Parathyroid adenoma (tissue), 2 donors: ENCODE measurements around the gene CLCA4.

Source experiments
- H2AFZ ChIP-seq: fragments of 300-600 bp; sonication (generic); one replicate; pipeline ENCODE4 v1.7.0; 2017; ENCODE audit warnings: antibody characterized with exemption, mild to moderate bottlenecking
- H3K27ac ChIP-seq: fragments of 300-600 bp; sonication (generic); one replicate; pipeline ENCODE4 v1.7.0; 2017
- H3K27me3 ChIP-seq: fragments of 300-600 bp; sonication (generic); one replicate; pipeline ENCODE4 v1.7.0; 2017; ENCODE audit warnings: low read length; ENCODE audit not compliant: control insufficient read depth, insufficient read depth
- H3K36me3 ChIP-seq: fragments of 300-600 bp; sonication (generic); one replicate; pipeline ENCODE4 v1.7.0; 2017; ENCODE audit warnings: low read length; ENCODE audit not compliant: control insufficient read depth, insufficient read depth
- H3K4me1 ChIP-seq: fragments of 300-600 bp; sonication (generic); one replicate; pipeline ENCODE4 v1.7.0; 2017; ENCODE audit warnings: control low read depth
- H3K4me2 ChIP-seq: fragments of 300-600 bp; sonication (generic); one replicate; pipeline ENCODE4 v1.7.0; 2017; ENCODE audit warnings: low read length
- H3K4me3 ChIP-seq: fragments of 300-600 bp; sonication (generic); one replicate; pipeline ENCODE4 v1.7.0; 2017; ENCODE audit warnings: low read depth, low read length
- H3K79me2 ChIP-seq: fragments of 300-600 bp; sonication (generic); one replicate; pipeline ENCODE4 v1.7.0; 2017; ENCODE audit warnings: control low read depth
- H3K9ac ChIP-seq: fragments of 300-600 bp; sonication (generic); one replicate; pipeline ENCODE4 v1.7.0; 2017; ENCODE audit warnings: mild to moderate bottlenecking
- H3K9me3 ChIP-seq: fragments of 300-600 bp; sonication (generic); one replicate; pipeline ENCODE4 v1.7.0; 2017; ENCODE audit warnings: low read length; ENCODE audit not compliant: control insufficient read depth
- CTCF ChIP-seq: fragments of 300-600 bp; sonication (generic); IDR thresholded peaks from one replicate; pipeline ENCODE4 v1.7.0; 2017; ENCODE audit warnings: antibody characterized with exemption, mild to moderate bottlenecking
- donor health status: primary hyperparathyroidism.

CLCA4 gene

DNA sequence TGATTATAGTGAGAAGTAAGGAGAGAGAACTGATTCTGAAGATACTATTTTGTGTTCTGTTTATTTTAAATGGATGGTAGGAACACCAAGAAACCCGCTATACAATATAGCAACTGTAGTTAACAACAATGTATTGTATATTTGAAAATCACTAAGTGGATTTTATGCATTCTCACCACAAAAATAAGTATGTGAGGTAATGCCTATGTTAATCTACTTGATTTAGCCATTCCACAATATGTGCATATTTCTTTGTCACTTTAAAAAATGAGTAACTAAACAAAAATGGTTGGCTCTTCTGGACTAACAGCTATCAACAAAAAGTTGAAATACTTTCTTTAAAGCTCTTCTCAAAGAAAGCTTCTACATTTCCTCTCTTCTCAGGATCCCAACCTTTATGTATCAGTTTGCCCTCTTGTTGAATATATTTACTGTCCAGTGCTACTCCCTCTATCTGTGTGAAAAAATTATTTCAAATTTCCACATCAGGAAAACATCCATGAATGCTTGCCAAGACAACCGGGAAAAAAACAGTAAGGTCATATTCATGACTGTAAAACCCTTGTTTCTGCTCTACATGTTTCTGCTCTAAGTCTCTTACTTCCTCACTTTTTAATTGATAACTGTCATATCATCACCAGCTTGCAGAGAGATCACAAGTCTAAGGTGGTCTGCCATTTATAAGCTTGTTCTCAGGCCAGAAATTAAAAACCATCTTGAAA is 27.0 kb downstream of the CLCA4 start:
- Histone ChIP-seq H3K4me3 (no peak overlapping the region), H3K36me3 (no peaks in the 10 kb centered on the region), H3K79me2 (no peaks in the 10 kb centered on the region), H3K9me3 (no peaks in the 10 kb centered on the region), H3K9ac (no peak overlapping the region), H3K27me3 (no peaks in the 10 kb centered on the region), H3K4me1 (no peaks in the 10 kb centered on the region), H3K4me2 (no peak overlapping the region), H2AFZ (no peak overlapping the region), H3K27ac (no peak overlapping the region)
- TF ChIP-seq CTCF: no peak

DNA sequence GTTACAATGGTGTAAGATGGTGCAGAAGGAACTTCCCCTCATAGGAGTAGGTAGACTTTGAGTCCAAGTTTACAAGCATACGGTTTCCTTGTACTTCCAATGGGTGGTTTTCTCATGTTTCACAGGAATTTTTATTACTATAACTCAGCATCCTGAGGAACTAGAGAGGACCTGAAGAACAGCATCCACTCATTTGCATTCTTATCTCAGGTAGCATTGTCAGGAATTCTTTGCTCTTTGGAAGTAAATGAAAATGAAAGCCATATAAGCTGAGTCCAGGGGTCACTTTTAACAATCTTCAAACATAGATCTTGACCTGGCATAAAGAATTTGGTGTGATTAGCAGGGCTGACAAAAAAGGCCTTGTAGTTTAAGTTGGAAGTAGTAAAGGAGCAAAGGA is 34.4 kb downstream of the CLCA4 start:
- no peak overlapping the region for H2AFZ ChIP-seq
- TF ChIP-seq CTCF: no peak
- H3K4me3 ChIP-seq: no peak overlapping the region
- H3K4me2 ChIP-seq: no peak overlapping the region
- no peaks in the 10 kb centered on the region for H3K79me2 ChIP-seq
- H3K4me1 ChIP-seq: no peaks in the 10 kb centered on the region
- H3K9me3 ChIP-seq: no peaks in the 10 kb centered on the region
- H3K27ac ChIP-seq: no peak overlapping the region
- no peak overlapping the region for H3K9ac ChIP-seq
- H3K27me3 ChIP-seq: no peaks in the 10 kb centered on the region
- H3K36me3 ChIP-seq: no peaks in the 10 kb centered on the region

DNA sequence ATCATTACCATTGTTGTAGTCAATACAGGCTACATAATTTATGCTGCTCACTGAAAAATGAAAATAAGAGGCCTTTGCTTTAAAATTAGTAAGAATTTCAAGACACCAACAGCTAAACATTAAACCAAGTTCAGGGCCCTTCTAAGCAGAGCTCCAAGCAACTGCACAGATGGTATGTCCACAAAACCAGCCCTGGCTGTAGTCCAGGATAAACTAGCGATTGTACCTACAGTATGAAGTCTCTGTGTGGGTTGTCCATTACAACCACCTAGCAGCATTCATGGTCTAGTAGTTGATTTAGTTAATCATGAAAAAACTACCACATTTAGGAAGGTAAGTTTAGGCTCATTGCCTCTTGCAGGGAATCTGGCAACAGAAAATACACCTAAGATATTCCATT is 35.3 kb downstream of the CLCA4 start:
- Histone ChIP-seq H2AFZ (no peak overlapping the region), H3K4me3 (no peak overlapping the region), H3K9ac (no peak overlapping the region), H3K27ac (no peak overlapping the region), H3K36me3 (no peaks in the 10 kb centered on the region), H3K79me2 (no peaks in the 10 kb centered on the region), H3K9me3 (no peaks in the 10 kb centered on the region), H3K4me2 (no peak overlapping the region), H3K4me1 (no peaks in the 10 kb centered on the region), H3K27me3 (no peaks in the 10 kb centered on the region)
- TF ChIP-seq CTCF: no peak

- no peaks in the 10 kb centered on the region for H3K79me2 ChIP-seq
- H3K4me3 ChIP-seq: no peak overlapping the region
- no peak overlapping the region for H2AFZ ChIP-seq
- no peak overlapping the region for H3K9ac ChIP-seq
- no peaks in the 10 kb centered on the region for H3K9me3 ChIP-seq
- no peaks in the 10 kb centered on the region for H3K36me3 ChIP-seq
- H3K27ac ChIP-seq: no peak overlapping the region
- H3K4me2 ChIP-seq: no peak overlapping the region
- no peaks in the 10 kb centered on the region for H3K4me1 ChIP-seq
- no peaks in the 10 kb centered on the region for H3K27me3 ChIP-seq
- no peak for TF ChIP-seq CTCF
These were observed 36.2 kb downstream of the CLCA4 start for GRCh38 chr1:86583032-86583431.

DNA sequence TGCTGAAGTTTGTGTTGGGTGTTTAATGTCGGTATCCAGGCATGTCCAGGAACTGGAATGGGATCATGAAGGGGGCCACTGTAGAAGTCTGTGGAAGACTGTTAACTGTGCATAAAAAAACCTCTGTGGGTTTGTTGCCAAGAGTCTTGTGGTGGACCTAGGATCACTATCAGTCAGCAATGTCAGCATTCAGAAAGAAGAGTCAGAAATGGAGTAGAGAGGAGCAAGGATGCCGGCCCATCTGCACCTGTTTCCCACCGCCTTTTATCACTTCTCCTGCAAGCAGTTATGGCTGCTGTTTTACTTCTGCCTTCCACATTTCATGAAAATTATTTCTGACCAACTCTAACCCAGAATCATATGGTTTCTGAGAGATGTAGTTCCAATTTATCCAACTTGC is 36.7 kb downstream of the CLCA4 start:
- Histone ChIP-seq H3K9me3 (no peaks in the 10 kb centered on the region), H3K4me1 (no peaks in the 10 kb centered on the region), H3K79me2 (no peaks in the 10 kb centered on the region), H3K36me3 (no peaks in the 10 kb centered on the region), H3K27me3 (no peaks in the 10 kb centered on the region), H2AFZ (no peak overlapping the region), H3K4me3 (no peak overlapping the region), H3K9ac (no peak overlapping the region), H3K27ac (no peak overlapping the region), H3K4me2 (no peak overlapping the region)
- TF ChIP-seq CTCF: no peak
